KMS-11 (cell line): ENCODE results near the gene TTYH2.

Experiments
- H2AFZ ChIP-seq: fragments of 200-600 bp; sonication (generic); 2 replicates; pipeline ENCODE4 v1.6.1; 2016; ENCODE audit warnings: antibody characterized with exemption, mixed run types, low read depth
- H3K27ac ChIP-seq: fragments of 200-600 bp; sonication (generic); 2 replicates; pipeline ENCODE4 v1.6.1; 2016; ENCODE audit warnings: mild to moderate bottlenecking, mixed run types
- H3K27me3 ChIP-seq: fragments of 200-600 bp; sonication (generic); 2 replicates; pipeline ENCODE4 v1.6.1; 2017; ENCODE audit warnings: mild to moderate bottlenecking, low read depth, mixed run types, moderate library complexity; ENCODE audit not compliant: insufficient read depth
- H3K36me3 ChIP-seq: fragments of 200-600 bp; sonication (generic); 2 replicates; pipeline ENCODE4 v1.6.1; 2017; ENCODE audit warnings: mild to moderate bottlenecking, mixed run types; ENCODE audit not compliant: insufficient read depth
- H3K4me1 ChIP-seq: fragments of 200-600 bp; sonication (generic); 2 replicates; pipeline ENCODE4 v1.6.1; 2016; ENCODE audit warnings: mild to moderate bottlenecking, low read depth, mixed run types; ENCODE audit not compliant: poor library complexity, severe bottlenecking
- H3K4me2 ChIP-seq: fragments of 200-600 bp; sonication (generic); 2 replicates; pipeline ENCODE4 v1.7.0; 2016; ENCODE audit warnings: mild to moderate bottlenecking, mixed run types
- H3K4me3 ChIP-seq: fragments of 200-600 bp; sonication (generic); IDR thresholded peaks from 2 replicates; pipeline ENCODE4 v1.6.1; 2017; ENCODE audit warnings: low read depth, low read length, mixed read lengths; ENCODE audit not compliant: insufficient read depth
- H3K79me2 ChIP-seq: fragments of 200-600 bp; sonication (generic); 2 replicates; pipeline ENCODE4 v1.6.1; 2016; ENCODE audit warnings: low read depth, mixed run types; ENCODE audit not compliant: insufficient read depth
- H3K9ac ChIP-seq: fragments of 200-600 bp; sonication (generic); 2 replicates; pipeline ENCODE4 v1.6.1; 2016; ENCODE audit warnings: mild to moderate bottlenecking, mixed run types
- H4K20me1 ChIP-seq: fragments of 200-600 bp; sonication (generic); 2 replicates; pipeline ENCODE4 v1.6.1; 2016; ENCODE audit warnings: mild to moderate bottlenecking, mixed run types; ENCODE audit not compliant: insufficient read depth
- TF ChIP-seq, protein P1 (sequence below): fragments of 200-600 bp; sonication (generic); conservative IDR thresholded peaks from 2 replicates; pipeline ENCODE4 v1.6.1; 2017; ENCODE audit warnings: low read depth, mild to moderate bottlenecking, antibody characterized with exemption, low read length, moderate library complexity, mixed read lengths

TTYH2 gene

DNA sequence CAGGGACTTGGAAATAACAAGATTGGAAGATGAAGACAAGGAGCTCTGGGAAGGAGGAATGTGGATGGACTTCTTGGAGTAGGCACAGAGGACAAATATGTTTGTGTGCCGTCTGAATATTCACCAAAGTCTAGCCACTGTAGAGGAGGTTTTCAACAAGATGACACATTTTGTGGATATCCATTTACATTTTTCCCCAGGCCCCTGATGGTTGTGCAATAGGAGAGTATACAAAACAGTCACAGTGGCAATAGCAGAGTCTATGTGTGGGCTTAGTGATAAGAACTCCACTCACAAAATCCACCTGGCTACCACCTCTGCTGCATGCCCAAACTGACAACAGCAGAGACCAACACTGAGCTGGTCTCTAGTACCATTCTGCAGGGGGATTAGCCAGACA, 42.4 kb upstream of the TTYH2 start:
- H3K27me3 ChIP-seq = peaks cover 34% of the 10 kb centered on the region

DNA sequence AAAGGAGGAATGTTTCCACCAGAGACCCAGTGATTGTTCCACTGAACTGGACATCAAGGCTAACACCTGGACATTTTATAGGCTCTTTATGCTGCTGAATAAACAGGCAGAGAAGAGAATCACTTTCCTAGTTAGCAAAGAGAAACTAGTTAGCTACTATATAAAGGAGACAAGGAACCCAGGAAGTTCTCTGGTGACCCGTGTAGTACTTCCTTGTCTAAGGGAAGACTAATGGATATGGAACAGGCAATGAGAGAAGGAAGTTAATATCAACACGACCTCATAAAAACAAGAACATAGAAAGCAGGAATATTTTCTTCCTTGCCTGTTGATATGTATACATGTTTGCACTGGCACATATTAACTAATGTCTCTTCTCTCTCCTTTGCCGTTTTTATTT, 40.7 kb upstream of the TTYH2 start:
- Histone ChIP-seq H2AFZ (no peak overlapping the region), H3K27me3 (peaks cover 40% of the 10 kb centered on the region), H3K79me2 (no peaks in the 10 kb centered on the region), H3K9ac (no peak overlapping the region), H3K36me3 (no peaks in the 10 kb centered on the region), H3K4me3 (no peak overlapping the region), H3K27ac (no peak overlapping the region), H3K4me1 (no peaks in the 10 kb centered on the region), H4K20me1 (no peaks in the 10 kb centered on the region), H3K4me2 (no peak overlapping the region)
- TF ChIP-seq, protein P1, sequence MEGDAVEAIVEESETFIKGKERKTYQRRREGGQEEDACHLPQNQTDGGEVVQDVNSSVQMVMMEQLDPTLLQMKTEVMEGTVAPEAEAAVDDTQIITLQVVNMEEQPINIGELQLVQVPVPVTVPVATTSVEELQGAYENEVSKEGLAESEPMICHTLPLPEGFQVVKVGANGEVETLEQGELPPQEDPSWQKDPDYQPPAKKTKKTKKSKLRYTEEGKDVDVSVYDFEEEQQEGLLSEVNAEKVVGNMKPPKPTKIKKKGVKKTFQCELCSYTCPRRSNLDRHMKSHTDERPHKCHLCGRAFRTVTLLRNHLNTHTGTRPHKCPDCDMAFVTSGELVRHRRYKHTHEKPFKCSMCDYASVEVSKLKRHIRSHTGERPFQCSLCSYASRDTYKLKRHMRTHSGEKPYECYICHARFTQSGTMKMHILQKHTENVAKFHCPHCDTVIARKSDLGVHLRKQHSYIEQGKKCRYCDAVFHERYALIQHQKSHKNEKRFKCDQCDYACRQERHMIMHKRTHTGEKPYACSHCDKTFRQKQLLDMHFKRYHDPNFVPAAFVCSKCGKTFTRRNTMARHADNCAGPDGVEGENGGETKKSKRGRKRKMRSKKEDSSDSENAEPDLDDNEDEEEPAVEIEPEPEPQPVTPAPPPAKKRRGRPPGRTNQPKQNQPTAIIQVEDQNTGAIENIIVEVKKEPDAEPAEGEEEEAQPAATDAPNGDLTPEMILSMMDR = no peak

More for the DNA sequence above, 42.4 kb upstream of the TTYH2 start:
- Histone ChIP-seq H3K4me1 (no peaks in the 10 kb centered on the region), H3K4me2 (no peak overlapping the region), H3K4me3 (no peak overlapping the region), H3K27ac (no peak overlapping the region), H2AFZ (no peak overlapping the region), H3K36me3 (no peaks in the 10 kb centered on the region), H3K9ac (no peak overlapping the region), H4K20me1 (no peaks in the 10 kb centered on the region), H3K79me2 (no peaks in the 10 kb centered on the region)
- TF ChIP-seq, protein P1 = no peak

DNA sequence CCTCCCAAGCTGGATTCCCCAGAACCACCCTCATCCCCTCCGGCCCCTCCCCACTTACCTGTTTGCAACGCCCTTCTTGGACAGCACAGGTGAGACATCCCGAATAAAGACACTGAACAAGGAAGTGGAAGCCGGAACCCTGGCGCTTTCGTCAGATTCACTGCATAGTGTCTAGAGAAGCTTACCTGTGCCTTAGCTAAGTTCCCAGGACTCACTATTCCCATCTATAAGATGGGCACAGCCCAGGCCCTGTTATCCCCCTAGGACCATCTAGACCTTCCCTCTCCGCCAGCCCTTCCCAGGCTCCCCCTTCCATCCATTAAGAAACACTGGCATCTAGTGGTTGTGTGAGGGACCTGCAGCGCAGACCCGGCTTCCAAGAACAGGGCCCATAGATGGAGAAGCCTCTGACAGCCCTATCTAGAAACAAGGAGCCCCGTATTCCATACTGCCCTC, 36.8 kb upstream of the TTYH2 start:
- Histone ChIP-seq H3K79me2 (no peaks in the 10 kb centered on the region), H3K4me3 (no peak overlapping the region), H3K4me1 (no peaks in the 10 kb centered on the region), H3K9ac (no peak overlapping the region), H3K27me3 (peaks cover 68% of the 10 kb centered on the region), H3K27ac (no peak overlapping the region), H3K36me3 (no peaks in the 10 kb centered on the region), H3K4me2 (no peak overlapping the region), H4K20me1 (no peaks in the 10 kb centered on the region), H2AFZ (no peak overlapping the region)
- TF ChIP-seq, protein P1 = peak; percentile 77

DNA sequence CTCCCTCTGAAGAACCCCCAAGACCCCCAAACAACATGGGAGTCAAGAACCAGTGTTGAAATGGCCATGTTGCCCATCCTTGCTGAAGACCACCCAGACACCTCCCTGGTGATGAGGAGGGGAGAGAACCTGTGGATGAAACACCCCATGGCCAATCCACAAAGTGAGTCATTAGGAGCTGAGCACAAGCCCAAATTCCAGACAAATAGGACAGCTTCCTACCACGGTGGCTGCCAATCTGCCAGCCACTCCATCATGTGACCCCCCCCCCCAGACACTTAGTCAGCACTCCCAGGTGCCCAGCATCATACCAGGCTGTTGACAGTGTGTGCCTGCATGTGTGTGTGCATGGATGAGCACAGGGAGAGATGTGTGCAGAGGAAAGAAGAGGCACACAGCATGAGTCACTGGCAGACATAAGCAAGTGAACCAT, 36.3 kb upstream of the TTYH2 start:
- Histone ChIP-seq H3K4me3 (no peak overlapping the region), H2AFZ (no peak overlapping the region), H3K79me2 (no peaks in the 10 kb centered on the region), H3K36me3 (no peaks in the 10 kb centered on the region), H3K4me2 (no peak overlapping the region), H3K27me3 (peaks cover 71% of the 10 kb centered on the region), H3K9ac (no peak overlapping the region), H3K27ac (no peak overlapping the region), H3K4me1 (no peaks in the 10 kb centered on the region), H4K20me1 (no peaks in the 10 kb centered on the region)
- TF ChIP-seq, protein P1 = 0 out of 2 replicates have a peak, but pooled peaks have one; percentile 1

DNA sequence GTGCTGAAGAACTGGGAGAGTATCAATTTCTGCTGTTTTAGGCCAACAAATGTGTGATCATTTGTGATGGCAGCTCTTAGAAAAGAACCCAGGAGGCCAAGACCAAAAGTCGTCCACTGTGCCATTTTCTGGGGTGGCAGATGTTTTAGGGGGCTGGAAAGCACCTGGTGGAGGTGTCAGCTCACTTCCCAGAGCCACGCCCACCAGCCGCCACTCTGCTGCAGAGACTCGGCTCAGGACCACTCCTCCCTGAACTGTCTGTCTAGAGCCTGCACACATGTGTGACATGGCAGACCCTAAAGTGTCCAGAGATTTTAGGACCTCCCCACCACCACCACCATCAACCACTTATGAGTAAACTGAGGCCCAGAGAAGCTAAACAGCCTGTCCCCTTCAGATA, 33.8 kb upstream of the TTYH2 start:
- Histone ChIP-seq H2AFZ (no peak overlapping the region), H3K4me2 (no peak overlapping the region), H3K4me1 (no peaks in the 10 kb centered on the region), H3K36me3 (no peaks in the 10 kb centered on the region), H3K27me3 (peaks cover 76% of the 10 kb centered on the region), H3K79me2 (no peaks in the 10 kb centered on the region), H4K20me1 (no peaks in the 10 kb centered on the region), H3K27ac (no peak overlapping the region), H3K9ac (no peak overlapping the region), H3K4me3 (no peak overlapping the region)
- TF ChIP-seq, protein P1 = no peak
